IMR-90 (cell line): ENCODE results near the gene OR13D1. TPM values are rescaled to one million over a fixed set of nuclear protein-coding genes. Genes with fewer than 3 reads are reported as not detected.

Experiments
- ATAC-seq: fragments of 200-7000 bp; cut with Tn5 transposase; 2 replicates; pipeline ENCODE4 v1.9.1; 2020; ENCODE audit warnings: low read depth, mild to moderate bottlenecking, moderate library complexity
- BruUV-seq: library from RNA; stranded (reverse); fragments of 400-500 nt; replicated peaks from 2 replicates; lab custom pipeline; 2021; lab: Mats Ljungman, UMichigan
- CTCF ChIA-PET: fragments of 300-600 bp; formaldehyde crosslinking; extraction: SDS; loops from one replicate; lab custom pipeline; 2021; ENCODE audit warnings: antibody characterized with exemption; lab: Yijun Ruan, JAX
- POLR2A ChIA-PET: fragments of 300-600 bp; sonication (Branson Sonifier 250); formaldehyde crosslinking; loops from one replicate; lab custom pipeline; 2022; ENCODE audit warnings: antibody characterized with exemption; ENCODE audit not compliant: unreplicated experiment; lab: Charles Lee
- DNase-seq: peaks from one replicate; pipeline ENCODE4 v3.0.0; 2013
- H2AFZ ChIP-seq: replicated peaks from 2 replicates; pipeline ENCODE3; 2013; ENCODE audit warnings: low read length, mild to moderate bottlenecking; ENCODE audit not compliant: poor library complexity
- H2AK5ac ChIP-seq: 2 replicates; pipeline ENCODE4 v1.6.1; 2013; ENCODE audit warnings: low read depth, low read length, inconsistent platforms
- H2AK9ac ChIP-seq: replicated peaks from 2 replicates; pipeline ENCODE3; 2013; ENCODE audit warnings: mild to moderate bottlenecking, low read depth, low read length, moderate library complexity; ENCODE audit not compliant: poor library complexity
- H2BK120ac ChIP-seq: 2 replicates; pipeline ENCODE4 v1.6.1; 2013; ENCODE audit warnings: low read depth, low read length, inconsistent platforms
- H2BK15ac ChIP-seq: 3 replicates; pipeline ENCODE4 v1.6.1; 2013; ENCODE audit warnings: low read depth, low read length, inconsistent platforms
- H2BK20ac ChIP-seq: 2 replicates; pipeline ENCODE4 v1.6.1; 2013; ENCODE audit warnings: low read depth, mild to moderate bottlenecking, inconsistent platforms, low read length, moderate library complexity
- H2BK5ac ChIP-seq: 2 replicates; pipeline ENCODE4 v1.6.1; 2013; ENCODE audit warnings: mild to moderate bottlenecking, low read depth, low read length, inconsistent platforms; ENCODE audit not compliant: poor library complexity, severe bottlenecking
- H3K14ac ChIP-seq: replicated peaks from 2 replicates; pipeline ENCODE4 v1.6.1; 2013; ENCODE audit warnings: low read depth, low read length, inconsistent platforms
- H3K18ac ChIP-seq: 2 replicates; pipeline ENCODE4 v1.6.1; 2013; ENCODE audit warnings: low read depth, low read length, control low read depth
- H3K23ac ChIP-seq: 2 replicates; pipeline ENCODE4 v1.6.1; 2013; ENCODE audit warnings: low read depth, low read length, inconsistent platforms
- H3K27ac ChIP-seq: 2 replicates; pipeline ENCODE4 v1.5.1; 2013; ENCODE audit warnings: mild to moderate bottlenecking, control low read depth, low read length; ENCODE audit not compliant: insufficient read depth
- H3K27me3 ChIP-seq: 2 replicates; pipeline ENCODE4 v1.6.1; 2013; ENCODE audit warnings: low read length; ENCODE audit not compliant: control insufficient read depth, insufficient read depth
- H3K36me3 ChIP-seq: 2 replicates; pipeline ENCODE4 v1.6.1; 2013; ENCODE audit warnings: low read length, mixed read lengths; ENCODE audit not compliant: control insufficient read depth, insufficient read depth
- H3K4ac ChIP-seq: 2 replicates; pipeline ENCODE4 v1.6.1; 2013; ENCODE audit warnings: low read depth, low read length, inconsistent platforms
- H3K4me1 ChIP-seq: 2 replicates; pipeline ENCODE4 v1.6.1; 2013; ENCODE audit warnings: low read length, mixed read lengths; ENCODE audit not compliant: control insufficient read depth, insufficient read depth
- H3K4me2 ChIP-seq: 2 replicates; pipeline ENCODE4 v1.6.1; 2013; ENCODE audit warnings: low read depth, mild to moderate bottlenecking, control low read depth, low read length, moderate library complexity
- H3K4me3 ChIP-seq: 2 replicates; pipeline ENCODE4 v1.5.1; 2013; ENCODE audit warnings: low read depth, mild to moderate bottlenecking, control low read depth, low read length, moderate library complexity; ENCODE audit not compliant: insufficient read depth
- H3K56ac ChIP-seq: 2 replicates; pipeline ENCODE4 v1.6.1; 2013; ENCODE audit warnings: low read length, inconsistent platforms; ENCODE audit not compliant: insufficient read depth; ENCODE audit errors: extremely low read depth
- H3K79me1 ChIP-seq, 2 experiments: 2 replicates each; pipeline ENCODE4 v1.6.1; 2013; ENCODE audit warnings: low read length in 2 of 2, inconsistent platforms in 1 of 2, low read depth in 1 of 2
- H3K9ac ChIP-seq: 2 replicates; pipeline ENCODE4 v1.6.1; 2013; ENCODE audit warnings: low read depth, low read length, control low read depth
- H3K9me1 ChIP-seq: 2 replicates; pipeline ENCODE4 v1.6.1; 2013; ENCODE audit warnings: low read length, inconsistent platforms; ENCODE audit not compliant: insufficient read depth
- H3K9me3 ChIP-seq: 2 replicates; pipeline ENCODE4 v1.6.1; 2013; ENCODE audit warnings: low read length; ENCODE audit not compliant: control insufficient read depth, insufficient read depth
- H4K20me1 ChIP-seq: 2 replicates; pipeline ENCODE4 v1.6.1; 2013; ENCODE audit warnings: low read length, inconsistent platforms; ENCODE audit not compliant: insufficient read depth
- H4K5ac ChIP-seq: 2 replicates; pipeline ENCODE4 v1.6.1; 2013; ENCODE audit warnings: mild to moderate bottlenecking, low read depth, low read length, control low read depth
- H4K8ac ChIP-seq, 2 experiments: 2 replicates each; pipeline ENCODE4 v1.6.1; 2013; ENCODE audit warnings: low read depth in 2 of 2, low read length in 2 of 2, control low read depth in 1 of 2, inconsistent platforms in 1 of 2
- H4K91ac ChIP-seq: 2 replicates; pipeline ENCODE4 v1.6.1; 2013; ENCODE audit warnings: low read depth, low read length, inconsistent platforms; ENCODE audit not compliant: insufficient read depth
- WGBS, 2 experiments: methylation state at CpG; one replicate each; pipeline versions ENCODE4 v1.1.5 to v1.1.7; 2013; ENCODE audit warnings: missing lambda C conversion rate in 2 of 2; ENCODE audit not compliant: insufficient read length in 1 of 2; ENCODE audit errors: extremely low coverage in 2 of 2; 5-methylcytosine and 5-hydroxymethylcytosine counted together
- dilution Hi-C: fragments of 300-500 bp; cut with HindIII; formaldehyde crosslinking; loops from one replicate; pipeline ENCODE4 v1.14.3; 2018; ENCODE audit warnings: low sequenced_read_pairs; ENCODE audit not compliant: unreplicated experiment
- in situ Hi-C: fragments of 300-500 bp; cut with MboI; formaldehyde crosslinking; loops from 3 replicates; pipeline ENCODE4 v1.14.3; 2019; ENCODE audit warnings: low sequenced_read_pairs, inconsistent platforms, mixed read lengths
- intact Hi-C: fragments of 100-400 bp; cut with micrococcal nuclease; formaldehyde crosslinking; loops from 2 replicates; pipeline ENCODE4 v1.10.0; 2022
- polyA plus RNA-seq, 3 experiments: library from polyadenylated mRNA; depleted of rRNA; stranded (reverse); fragments of >200 nt; gene quantifications; 2 replicates each; pipeline ENCODE4 v1.2.3, GENCODE V29; 2012; ENCODE audit warnings: low replicate concordance in 1 of 3
- total RNA-seq: library from RNA; depleted of rRNA; stranded (reverse); fragments of >200 nt; gene quantifications from 2 replicates; pipeline ENCODE4 v1.2.3, GENCODE V29; 2012
- TF ChIP-seq, protein P1 (sequence below): conservative IDR thresholded peaks from 2 replicates; pipeline ENCODE4 v1.5.1; 2012; ENCODE audit warnings: mild to moderate bottlenecking, low read depth, low read length, improper control_type of control experiment

The OR13D1 gene
- total and polyA plus RNA-seq, 2 of the 4 experiments (the other 2 are of a cell fraction) = not detected

DNA sequence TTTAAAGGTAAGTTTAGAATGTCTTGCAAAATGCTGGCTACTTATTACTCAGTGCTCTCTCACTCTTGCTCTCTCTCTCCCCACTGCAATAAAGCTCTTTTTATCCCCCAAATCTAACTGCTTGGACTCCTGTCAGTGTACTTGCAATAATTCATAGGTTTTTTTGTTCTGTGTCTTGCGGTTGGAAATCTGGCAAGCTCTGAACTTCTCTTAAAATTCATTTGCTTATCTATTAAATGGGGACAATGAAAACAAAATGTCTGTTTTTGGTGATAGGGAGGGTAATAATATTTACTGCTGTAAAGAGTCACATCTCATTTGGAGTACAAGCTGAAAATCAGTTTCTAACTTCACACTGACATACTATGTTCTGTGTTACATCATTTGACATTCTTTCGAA lies 18.7 kb upstream of the OR13D1 start:
- no peaks in the 10 kb centered on the region for H4K20me1 ChIP-seq
- H2AK5ac ChIP-seq = no peak overlapping the region
- no TSS peak for BruUV-seq
- no peak overlapping the region for H2BK5ac ChIP-seq
- H2BK120ac ChIP-seq = no peak overlapping the region
- dilution Hi-C loops (no loop called here), in situ Hi-C loops (no loop called here), intact Hi-C loops (no loop called here)
- no peak overlapping the region for H4K91ac ChIP-seq
- H2AK9ac ChIP-seq = no peak overlapping the region
- ChIA-PET CTCF (no interaction called here), POLR2A (no interaction called here)
- no peak overlapping the region for H3K27ac ChIP-seq
- H3K23ac ChIP-seq = no peak overlapping the region
- H2BK20ac ChIP-seq = no peak overlapping the region
- no peaks in the 10 kb centered on the region for H3K9me3 ChIP-seq
- H4K8ac ChIP-seq = no peak overlapping the region
- TF ChIP-seq, protein P1, sequence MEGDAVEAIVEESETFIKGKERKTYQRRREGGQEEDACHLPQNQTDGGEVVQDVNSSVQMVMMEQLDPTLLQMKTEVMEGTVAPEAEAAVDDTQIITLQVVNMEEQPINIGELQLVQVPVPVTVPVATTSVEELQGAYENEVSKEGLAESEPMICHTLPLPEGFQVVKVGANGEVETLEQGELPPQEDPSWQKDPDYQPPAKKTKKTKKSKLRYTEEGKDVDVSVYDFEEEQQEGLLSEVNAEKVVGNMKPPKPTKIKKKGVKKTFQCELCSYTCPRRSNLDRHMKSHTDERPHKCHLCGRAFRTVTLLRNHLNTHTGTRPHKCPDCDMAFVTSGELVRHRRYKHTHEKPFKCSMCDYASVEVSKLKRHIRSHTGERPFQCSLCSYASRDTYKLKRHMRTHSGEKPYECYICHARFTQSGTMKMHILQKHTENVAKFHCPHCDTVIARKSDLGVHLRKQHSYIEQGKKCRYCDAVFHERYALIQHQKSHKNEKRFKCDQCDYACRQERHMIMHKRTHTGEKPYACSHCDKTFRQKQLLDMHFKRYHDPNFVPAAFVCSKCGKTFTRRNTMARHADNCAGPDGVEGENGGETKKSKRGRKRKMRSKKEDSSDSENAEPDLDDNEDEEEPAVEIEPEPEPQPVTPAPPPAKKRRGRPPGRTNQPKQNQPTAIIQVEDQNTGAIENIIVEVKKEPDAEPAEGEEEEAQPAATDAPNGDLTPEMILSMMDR = no peak
- no peak overlapping the region for H3K4ac ChIP-seq
- no peak overlapping the region for H3K14ac ChIP-seq
- H3K9ac ChIP-seq = no peak overlapping the region
- H2BK15ac ChIP-seq = no peak overlapping the region
- DNase-seq (no peak), ATAC-seq (no peak)
- no CpG with 5 or more reads among the region's 2 CpGs for WGBS, 2 experiments
- H3K36me3 ChIP-seq = no peaks in the 10 kb centered on the region
- no peaks in the 10 kb centered on the region for H3K79me1 ChIP-seq
- H3K9me1 ChIP-seq = no peaks in the 10 kb centered on the region
- H3K18ac ChIP-seq = no peak overlapping the region
- H3K4me1 ChIP-seq = no peaks in the 10 kb centered on the region
- H4K5ac ChIP-seq = no peak overlapping the region
- H3K4me2 ChIP-seq = no peak overlapping the region
- no peak overlapping the region for H3K4me3 ChIP-seq
- no peaks in the 10 kb centered on the region for H3K27me3 ChIP-seq
- H2AFZ ChIP-seq = no peak overlapping the region
- no peak overlapping the region for H3K56ac ChIP-seq
